GM19463 (cell line): ENCODE data around the gene KCTD10.
"Not testable (repeated sequence)": the region's sequence is repeated elsewhere in the genome, so short reads cannot be mapped to it uniquely, and the experiment has no call there.

Source experiments
- ATAC-seq: cut with Tn5 transposase; IDR thresholded peaks from one replicate; pipeline ENCODE4 v1.9.1; 2021; ENCODE audit warnings: mild to moderate bottlenecking, moderate library complexity; ENCODE audit not compliant: unreplicated experiment

The KCTD10 gene

DNA sequence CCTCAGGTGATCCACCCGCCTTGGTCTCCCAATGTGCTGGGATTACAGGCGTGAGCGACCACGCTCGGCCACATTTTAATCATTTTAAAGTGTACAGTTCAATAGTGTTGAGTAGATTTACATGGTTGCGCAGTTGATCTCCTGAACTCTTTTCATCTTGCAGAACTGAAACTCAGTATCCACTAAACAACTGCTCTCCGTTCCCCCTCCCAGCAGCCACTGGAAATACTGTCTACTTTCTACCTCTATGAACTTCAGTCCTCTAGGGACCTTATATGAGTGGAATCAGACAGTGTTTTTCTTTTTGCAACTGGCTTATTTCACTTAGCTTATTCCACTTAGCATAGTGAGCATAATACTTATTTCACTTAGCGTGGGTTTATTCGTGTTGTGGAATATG is 53.7 kb downstream of the KCTD10 start:
- no peak for ATAC-seq

DNA sequence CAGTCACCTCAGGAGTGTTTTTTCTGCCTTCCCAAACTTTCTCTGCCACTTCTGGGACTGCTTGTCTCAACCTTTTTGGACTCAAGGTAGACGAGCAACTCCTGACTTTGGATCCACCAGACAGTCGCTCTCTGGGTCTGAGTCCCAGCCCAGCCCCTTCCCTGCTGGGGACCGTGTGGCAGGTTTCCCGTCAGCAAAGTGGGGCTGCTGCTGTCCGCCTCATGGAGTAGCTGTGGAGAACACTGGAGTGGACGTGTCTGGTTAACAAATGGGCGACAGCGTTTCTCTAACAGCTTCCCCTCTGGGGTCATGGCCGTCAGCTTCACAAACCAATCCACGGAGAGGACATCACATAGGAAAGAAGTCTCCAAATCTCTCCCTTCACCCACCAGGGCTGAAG is 54.8 kb downstream of the KCTD10 start:
- no peak for ATAC-seq

GRCh38 chr12:109421355-109422087 is 55.6 kb downstream of the KCTD10 start:
- no peak for ATAC-seq

DNA sequence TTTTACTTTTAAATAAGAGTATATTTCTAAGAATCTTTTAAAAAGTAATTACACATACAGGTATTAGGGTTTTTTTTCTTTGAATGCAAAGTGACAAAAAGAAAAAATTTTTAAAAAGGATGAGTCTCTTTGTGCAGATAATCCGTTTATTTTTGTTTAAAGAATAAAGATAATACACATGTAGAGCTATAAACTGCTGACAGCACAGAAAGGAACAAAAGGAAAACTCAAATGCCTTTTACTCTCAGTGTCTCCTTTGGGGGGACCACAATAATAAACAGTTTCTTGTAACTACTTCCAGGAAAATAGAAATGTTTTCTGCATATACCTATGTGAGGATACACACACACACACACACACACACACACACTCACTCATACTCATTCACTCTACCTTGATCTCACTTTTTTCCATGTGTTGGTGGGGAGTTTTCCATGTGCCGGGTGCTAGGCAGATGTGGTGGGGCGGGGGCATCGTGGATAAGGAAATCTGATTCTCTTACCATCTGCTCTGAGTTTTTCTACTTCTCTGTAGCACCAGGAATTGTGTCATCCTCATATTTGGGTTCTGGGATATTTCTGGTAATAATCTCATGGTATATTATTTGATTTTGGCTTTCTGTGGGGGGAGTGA is 58.1 kb downstream of the KCTD10 start:
- no peak for ATAC-seq

DNA sequence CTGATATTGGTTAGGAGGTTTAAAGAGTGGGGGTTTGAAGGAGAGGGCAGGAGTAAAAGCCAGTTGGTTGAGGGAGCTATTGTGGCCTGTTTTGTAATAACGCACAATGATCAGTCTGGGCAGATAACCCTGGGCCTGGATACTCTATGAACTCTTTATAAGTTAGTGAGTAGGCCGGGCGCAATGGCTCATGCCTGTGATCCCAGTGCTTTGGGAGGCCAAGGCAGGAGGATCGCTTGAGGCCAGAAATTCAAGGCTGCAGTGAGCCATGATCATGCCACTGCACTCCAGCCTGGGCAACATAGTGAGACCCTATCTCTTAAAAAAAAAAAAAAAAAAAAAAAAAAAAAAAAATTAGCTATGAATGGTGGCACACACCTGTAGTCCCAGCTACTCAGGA is 71.0 kb downstream of the KCTD10 start:
- ATAC-seq: not testable (repeated sequence)

- ATAC-seq: not testable (repeated sequence)
These were observed 72.3 kb downstream of the KCTD10 start for GRCh38 chr12:109404841-109405240.
